Stomach smooth muscle (tissue), 2 donors: ENCODE measurements around the gene CD1B.
"Not testable (repeated sequence)": the region's sequence is repeated elsewhere in the genome, so short reads cannot be mapped to it uniquely, and the experiment has no call there.

ENCODE experiments used
- H3K27ac ChIP-seq: one replicate; pipeline ENCODE4 v1.7.0; 2013; ENCODE audit warnings: mild to moderate bottlenecking, low read length, inconsistent platforms
- H3K27me3 ChIP-seq, 2 donors: one replicate each; pipeline ENCODE4 v1.7.0; 2013; ENCODE audit warnings: low read length in 2 of 2; ENCODE audit not compliant: insufficient read depth in 2 of 2, control insufficient read depth in 1 of 2
- H3K36me3 ChIP-seq, 2 donors: one replicate each; pipeline ENCODE4 v1.7.0; 2013; ENCODE audit warnings: low read length in 2 of 2; ENCODE audit not compliant: control insufficient read depth in 2 of 2, insufficient read depth in 2 of 2
- H3K4me1 ChIP-seq: one replicate; pipeline ENCODE4 v1.7.0; 2013; ENCODE audit warnings: low read length; ENCODE audit not compliant: control insufficient read depth, insufficient read depth
- H3K4me3 ChIP-seq, 2 donors: one replicate each; pipeline ENCODE4 v1.7.0; 2013; ENCODE audit warnings: low read length in 2 of 2
- H3K9ac ChIP-seq, 2 donors: one replicate each; pipeline ENCODE4 v1.7.0; 2013; ENCODE audit warnings: low read length in 2 of 2, mild to moderate bottlenecking in 1 of 2
- H3K9me3 ChIP-seq, 2 donors: one replicate each; pipeline ENCODE4 v1.7.0; 2013; ENCODE audit warnings: low read length in 2 of 2; ENCODE audit not compliant: control insufficient read depth in 2 of 2
- donor health status: healthy.
- donor health status: Pancreatic carcinoma.

Gene CD1B

DNA sequence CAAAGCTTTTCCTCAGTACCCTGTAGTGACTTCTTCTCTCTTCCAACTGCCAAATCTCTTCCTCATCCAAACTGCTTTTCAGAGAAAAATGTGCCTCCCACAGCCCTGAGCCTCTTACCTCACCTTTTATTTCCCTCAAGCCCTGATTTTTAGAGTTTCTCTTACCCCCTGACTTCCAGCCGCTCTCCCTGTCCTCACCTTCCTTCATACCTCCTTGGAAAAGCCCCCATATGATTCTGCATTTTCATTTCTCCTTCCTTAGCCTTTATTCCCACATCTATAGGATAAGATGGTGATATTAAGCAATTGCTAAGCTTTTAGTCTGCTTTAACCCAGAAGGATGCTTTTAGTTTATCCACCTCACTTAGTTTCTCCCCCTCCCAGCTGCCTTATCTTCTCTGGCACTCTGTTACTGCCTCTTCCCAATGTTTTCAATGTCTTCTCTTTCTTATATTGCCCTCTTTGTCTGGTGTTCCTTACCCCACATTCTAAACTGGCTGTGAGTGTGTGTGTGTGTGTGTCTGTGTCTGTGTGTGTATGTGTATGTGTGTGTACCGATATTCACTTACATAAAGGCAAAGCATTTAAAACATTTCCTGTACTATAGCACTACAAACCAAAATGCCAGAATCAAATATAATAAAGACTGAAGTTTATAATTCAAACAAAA is at the start of gene CD1B:
CD1B (minus strand) TSS at position 51 of the 670 bp plus-strand sequence. CDS start 108 bp downstream, outside the sequence.
- Histone ChIP-seq H3K9me3 (no peaks in the 10 kb centered on the region), H3K4me3 (no peak within 1 kb of the TSS), H3K36me3 (no peaks in the 10 kb centered on the region), H3K27me3 (no peaks in the 10 kb centered on the region), H3K27ac (no peak within 1 kb of the TSS), H3K4me1 (no peaks in the 10 kb centered on the region), H3K9ac (no peak within 1 kb of the TSS)

GRCh38 chr1:158374860-158375259 is 43.5 kb upstream of the CD1B start:
- no peaks in the 10 kb centered on the region for H3K36me3 ChIP-seq
- H3K27me3 ChIP-seq = no peaks in the 10 kb centered on the region
- no peak overlapping the region for H3K4me3 ChIP-seq
- no peaks in the 10 kb centered on the region for H3K4me1 ChIP-seq
- H3K9me3 ChIP-seq = peaks cover 0 to 9% of the 10 kb centered on the region in 2 donors
- no peak overlapping the region for H3K9ac ChIP-seq
- no peak overlapping the region for H3K27ac ChIP-seq

DNA sequence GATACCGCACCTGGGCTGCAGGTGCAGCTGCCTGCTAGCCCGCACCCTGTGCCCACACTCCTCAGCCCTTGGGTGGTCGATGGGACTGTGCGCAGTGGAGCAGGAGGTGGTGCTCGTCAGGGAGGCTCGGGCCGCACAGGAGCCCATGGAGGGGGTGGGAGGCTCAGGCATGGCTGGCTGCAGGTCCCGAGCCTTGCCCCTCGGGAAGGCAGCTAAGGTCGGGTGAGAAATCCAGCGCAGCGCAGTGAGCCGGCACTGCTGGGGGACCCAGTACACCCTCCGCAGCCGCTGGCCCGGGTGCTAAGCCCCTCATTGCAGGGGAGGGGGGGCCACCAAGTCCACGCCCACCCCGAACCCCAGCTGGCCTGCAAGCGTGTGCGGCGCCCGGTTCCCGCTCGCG is 42.8 kb upstream of the CD1B start:
- H3K27me3 ChIP-seq, H3K4me3 ChIP-seq, H3K36me3 ChIP-seq, H3K9ac ChIP-seq, H3K9me3 ChIP-seq, H3K4me1 ChIP-seq, H3K27ac ChIP-seq: not testable (repeated sequence)

GRCh38 chr1:158371188-158371953 is 40.0 kb upstream of the CD1B start:
- Histone ChIP-seq H3K4me3 (no peak overlapping the region), H3K27ac (no peak overlapping the region), H3K9me3 (peaks cover 0 to 13% of the 10 kb centered on the region in 2 donors), H3K36me3 (no peaks in the 10 kb centered on the region), H3K9ac (no peak overlapping the region), H3K27me3 (no peaks in the 10 kb centered on the region), H3K4me1 (no peaks in the 10 kb centered on the region)

DNA sequence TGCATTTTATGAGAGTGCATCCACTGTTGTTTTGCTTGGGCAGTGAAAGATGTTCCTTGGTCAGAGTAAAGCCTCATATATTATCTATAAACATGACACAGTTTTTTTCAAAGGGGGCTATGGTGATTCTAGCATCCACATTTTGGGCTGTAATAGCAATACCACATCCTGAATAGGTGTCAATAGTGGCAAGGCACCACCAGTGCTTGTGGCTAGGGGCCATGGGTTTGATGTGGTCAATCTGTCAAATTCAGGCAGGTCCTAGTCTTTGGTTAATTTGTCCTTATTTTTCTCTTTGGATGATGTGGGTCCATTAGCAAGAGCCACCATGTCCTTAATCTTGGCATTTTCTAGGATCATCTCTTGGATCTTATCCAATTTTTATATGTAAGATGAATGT is 35.5 kb upstream of the CD1B start:
- Histone ChIP-seq H3K36me3 (no peaks in the 10 kb centered on the region), H3K9me3 (peaks cover 0 to 9% of the 10 kb centered on the region in 2 donors), H3K9ac (no peak overlapping the region), H3K4me3 (no peak overlapping the region), H3K4me1 (no peaks in the 10 kb centered on the region), H3K27me3 (no peaks in the 10 kb centered on the region), H3K27ac (no peak overlapping the region)

DNA sequence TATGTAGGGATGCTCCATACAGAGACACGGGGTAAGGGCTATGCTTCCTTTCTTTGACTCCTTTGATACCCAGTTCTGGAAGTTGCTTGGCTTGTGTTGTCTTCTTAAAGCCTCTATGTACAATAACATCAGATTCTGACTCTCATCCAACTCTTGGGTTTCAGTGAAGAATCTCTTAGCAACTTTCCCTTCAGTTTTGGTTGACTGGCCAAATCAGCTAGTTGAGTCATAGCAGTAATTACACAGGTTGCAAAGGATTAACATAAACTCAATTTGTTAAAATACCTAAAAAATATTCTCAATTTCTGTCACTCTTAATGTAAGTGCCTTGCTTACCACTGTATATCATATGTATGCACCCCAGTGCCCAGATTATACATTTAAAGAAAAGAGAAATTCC is 31.6 kb upstream of the CD1B start:
- no peaks in the 10 kb centered on the region for H3K36me3 ChIP-seq
- no peaks in the 10 kb centered on the region for H3K27me3 ChIP-seq
- H3K4me1 ChIP-seq = no peaks in the 10 kb centered on the region
- no peak overlapping the region for H3K4me3 ChIP-seq
- H3K9me3 ChIP-seq = no peaks in the 10 kb centered on the region
- H3K27ac ChIP-seq = no peak overlapping the region
- H3K9ac ChIP-seq = no peak overlapping the region

- Histone ChIP-seq H3K4me3 (no peak overlapping the region), H3K27me3 (no peaks in the 10 kb centered on the region), H3K36me3 (no peaks in the 10 kb centered on the region), H3K9me3 (no peaks in the 10 kb centered on the region), H3K27ac (no peak overlapping the region), H3K9ac (no peak overlapping the region), H3K4me1 (no peaks in the 10 kb centered on the region)
Observed at GRCh38 chr1:158362482-158362881, 31.2 kb upstream of the CD1B start.

GRCh38 chr1:158357441-158357840 is 26.1 kb upstream of the CD1B start:
- Histone ChIP-seq H3K27me3 (peaks cover 0 to 2% of the 10 kb centered on the region in 2 donors), H3K4me3 (no peak overlapping the region), H3K27ac (no peak overlapping the region), H3K4me1 (no peaks in the 10 kb centered on the region), H3K9ac (no peak overlapping the region), H3K36me3 (no peaks in the 10 kb centered on the region), H3K9me3 (no peaks in the 10 kb centered on the region)

- Histone ChIP-seq H3K9ac (no peak overlapping the region), H3K27me3 (peaks cover 0 to 2% of the 10 kb centered on the region in 2 donors), H3K36me3 (no peaks in the 10 kb centered on the region), H3K27ac (no peak overlapping the region), H3K4me3 (no peak overlapping the region), H3K9me3 (no peaks in the 10 kb centered on the region), H3K4me1 (no peaks in the 10 kb centered on the region)
Observed at GRCh38 chr1:158356616-158357015, 25.3 kb upstream of the CD1B start.

GRCh38 chr1:158355773-158356285 is 24.5 kb upstream of the CD1B start:
- Histone ChIP-seq H3K27me3 (peaks cover 0 to 2% of the 10 kb centered on the region in 2 donors), H3K27ac (no peak overlapping the region), H3K4me1 (no peaks in the 10 kb centered on the region)

GRCh38 chr1:158354255-158354654 is 22.9 kb upstream of the CD1B start:
- Histone ChIP-seq H3K27me3 (peaks cover 0 to 2% of the 10 kb centered on the region in 2 donors), H3K27ac (no peak overlapping the region), H3K36me3 (no peaks in the 10 kb centered on the region), H3K4me3 (no peak overlapping the region), H3K9me3 (no peaks in the 10 kb centered on the region), H3K9ac (no peak overlapping the region), H3K4me1 (no peaks in the 10 kb centered on the region)

More at GRCh38 chr1:158355773-158356285, 24.5 kb upstream of the CD1B start:
- Histone ChIP-seq H3K36me3 (no peaks in the 10 kb centered on the region), H3K9me3 (no peaks in the 10 kb centered on the region), H3K9ac (no peak overlapping the region), H3K4me3 (no peak overlapping the region)
